Kidney (tissue), 14 donors: ENCODE data around the gene SNAP23. TPM values are rescaled to one million over a fixed set of nuclear protein-coding genes. Genes with fewer than 3 reads are reported as not detected.

Experiments used
- DNase-seq, 5 donors: peaks; one replicate each; pipeline ENCODE4 v3.0.0-alpha.2; 2013 to 2020
- FAIRE-seq: peaks from 2 replicates; lab custom pipeline; 2012; peaks lifted over from hg19 to GRCh38; lab: Jason Lieb, UNC
- H3K27ac ChIP-seq, 2 donors: one replicate each; pipeline ENCODE4 v1.7.0; 2013; ENCODE audit warnings: low read depth in 2 of 2, low read length in 2 of 2, inconsistent platforms in 1 of 2
- H3K27me3 ChIP-seq: one replicate; pipeline ENCODE4 v1.7.1; 2013; ENCODE audit warnings: low read length, inconsistent platforms; ENCODE audit not compliant: control insufficient read depth, insufficient read depth
- H3K36me3 ChIP-seq, 3 donors: one replicate each; pipeline versions ENCODE4 v1.7.0 to v1.7.1; 2013; ENCODE audit warnings: low read length in 3 of 3, control low read depth in 1 of 3, inconsistent platforms in 1 of 3; ENCODE audit not compliant: insufficient read depth in 3 of 3, control insufficient read depth in 2 of 3
- H3K4me1 ChIP-seq, 3 donors: one replicate each; pipeline versions ENCODE4 v1.7.0 to v1.7.1; 2013; ENCODE audit warnings: low read length in 3 of 3, inconsistent platforms in 1 of 3, low read depth in 1 of 3; ENCODE audit not compliant: control insufficient read depth in 2 of 3, insufficient read depth in 2 of 3
- H3K4me3 ChIP-seq, 3 donors: one replicate each; pipeline versions ENCODE4 v1.7.0 to v1.8.1; 2013; ENCODE audit warnings: low read length in 3 of 3, control low read depth in 1 of 3, inconsistent platforms in 1 of 3
- H3K9ac ChIP-seq, 3 donors: one replicate each; pipeline versions ENCODE4 v1.7.0 to v1.7.1; 2013; ENCODE audit warnings: low read length in 3 of 3, control low read depth in 1 of 3, inconsistent platforms in 1 of 3
- H3K9me3 ChIP-seq, 3 donors: one replicate each; pipeline versions ENCODE4 v1.7.0 to v1.7.1; 2013; ENCODE audit warnings: low read length in 3 of 3, control low read depth in 1 of 3, inconsistent platforms in 1 of 3; ENCODE audit not compliant: control insufficient read depth in 2 of 3, insufficient read depth in 1 of 3
- intact Hi-C: fragments of 100-400 bp; cut with DNase I; formaldehyde crosslinking; loops from one replicate; pipeline ENCODE4 v1.11.1; 2022
- polyA plus RNA-seq: library from polyadenylated mRNA; stranded (reverse); fragments of 350-450 nt; fragmentation: Illumina TruSeq; extraction: RNeasy Lipid Tissue Mini Kit (QIAGEN cat#74804); gene quantifications from one replicate; pipeline ENCODE4 v1.2.3, GENCODE V29; 2014; ENCODE audit warnings: low read depth, low replicate concordance; ENCODE audit not compliant: insufficient read depth
- total RNA-seq: library from RNA; stranded (reverse); fragmentation: NEBNext Ultra II Directional; extraction: Animal tissue kit (Norgen Biotek cat#: 25700); gene quantifications from one replicate; pipeline ENCODE4 v1.2.1, GENCODE V29; 2021
- TF ChIP-seq, protein P1 (sequence below): IDR thresholded peaks from 3 replicates; pipeline ENCODE4 v1.5.1; 2012; ENCODE audit warnings: mild to moderate bottlenecking, moderate library complexity, borderline replicate concordance; ENCODE audit not compliant: insufficient read depth; ENCODE audit errors: extremely low read depth
- donor health status: control.
- donor health status: control.
- donor health status: control.
- donor health status: control.
- donor health status: control.
- donor health status: DM: yes; HTN: yes; CAD: no.
- donor health status: Normal renal cell carcinoma (clear cell type).

Gene SNAP23
- total and polyA plus RNA-seq, 2 donors from 2014 or later: 34.1 to 55.0 TPM

GRCh38 chr15:42456531-42456930, 38.9 kb upstream of the SNAP23 start:
- Histone ChIP-seq H3K27ac (no peak overlapping the region), H3K9me3 (no peaks in the 10 kb centered on the region), H3K4me3 (peak overlapping the region in 2 of 3 donors; percentile 49 to 60), H3K27me3 (no peaks in the 10 kb centered on the region), H3K9ac (peak overlapping the region in 1 of 3 donors; percentile 52), H3K4me1 (peaks cover 8 to 12% (median 8%) of the 10 kb centered on the region in 3 donors), H3K36me3 (peaks cover under 1 to 3% (median under 1%) of the 10 kb centered on the region in 3 donors)
- TF ChIP-seq, protein P1, sequence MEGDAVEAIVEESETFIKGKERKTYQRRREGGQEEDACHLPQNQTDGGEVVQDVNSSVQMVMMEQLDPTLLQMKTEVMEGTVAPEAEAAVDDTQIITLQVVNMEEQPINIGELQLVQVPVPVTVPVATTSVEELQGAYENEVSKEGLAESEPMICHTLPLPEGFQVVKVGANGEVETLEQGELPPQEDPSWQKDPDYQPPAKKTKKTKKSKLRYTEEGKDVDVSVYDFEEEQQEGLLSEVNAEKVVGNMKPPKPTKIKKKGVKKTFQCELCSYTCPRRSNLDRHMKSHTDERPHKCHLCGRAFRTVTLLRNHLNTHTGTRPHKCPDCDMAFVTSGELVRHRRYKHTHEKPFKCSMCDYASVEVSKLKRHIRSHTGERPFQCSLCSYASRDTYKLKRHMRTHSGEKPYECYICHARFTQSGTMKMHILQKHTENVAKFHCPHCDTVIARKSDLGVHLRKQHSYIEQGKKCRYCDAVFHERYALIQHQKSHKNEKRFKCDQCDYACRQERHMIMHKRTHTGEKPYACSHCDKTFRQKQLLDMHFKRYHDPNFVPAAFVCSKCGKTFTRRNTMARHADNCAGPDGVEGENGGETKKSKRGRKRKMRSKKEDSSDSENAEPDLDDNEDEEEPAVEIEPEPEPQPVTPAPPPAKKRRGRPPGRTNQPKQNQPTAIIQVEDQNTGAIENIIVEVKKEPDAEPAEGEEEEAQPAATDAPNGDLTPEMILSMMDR: no peak
- intact Hi-C loops: no loop called here
- FAIRE-seq (no peak), DNase-seq (no peak)

DNA sequence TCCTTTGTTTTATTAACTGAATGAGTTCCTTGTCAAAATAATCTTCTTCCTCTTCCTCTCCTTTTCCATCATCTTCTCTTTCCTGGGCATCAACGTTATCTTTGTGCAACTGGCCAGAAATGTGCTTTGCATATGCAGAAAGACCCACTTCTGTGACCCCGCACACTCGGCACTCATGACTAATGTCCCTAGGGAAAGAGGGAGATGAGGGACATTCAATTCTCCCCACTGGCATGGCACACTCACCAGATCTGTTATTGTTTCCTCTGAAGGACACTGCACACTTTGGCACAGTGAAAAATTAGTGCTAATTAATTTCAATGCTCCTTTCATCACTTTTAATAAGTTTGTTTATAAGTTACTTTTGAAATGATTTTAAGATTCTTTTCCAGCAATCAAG, 38.5 kb upstream of the SNAP23 start:
- DNase-seq: peak in 1 of 5 donors; percentile 22
- Histone ChIP-seq H3K9me3 (no peaks in the 10 kb centered on the region), H3K36me3 (no peaks in the 10 kb centered on the region), H3K27me3 (no peaks in the 10 kb centered on the region), H3K4me1 (peaks cover 8 to 12% (median 8%) of the 10 kb centered on the region in 3 donors), H3K27ac (peak overlapping the region; percentile 84 to 89), H3K9ac (peak overlapping the region in 2 of 3 donors; percentile 52 to 59), H3K4me3 (peak overlapping the region in 2 of 3 donors; percentile 49 to 60)
- no peak for FAIRE-seq
- TF ChIP-seq, protein P1: no peak
- intact Hi-C loops: no loop called here

DNA sequence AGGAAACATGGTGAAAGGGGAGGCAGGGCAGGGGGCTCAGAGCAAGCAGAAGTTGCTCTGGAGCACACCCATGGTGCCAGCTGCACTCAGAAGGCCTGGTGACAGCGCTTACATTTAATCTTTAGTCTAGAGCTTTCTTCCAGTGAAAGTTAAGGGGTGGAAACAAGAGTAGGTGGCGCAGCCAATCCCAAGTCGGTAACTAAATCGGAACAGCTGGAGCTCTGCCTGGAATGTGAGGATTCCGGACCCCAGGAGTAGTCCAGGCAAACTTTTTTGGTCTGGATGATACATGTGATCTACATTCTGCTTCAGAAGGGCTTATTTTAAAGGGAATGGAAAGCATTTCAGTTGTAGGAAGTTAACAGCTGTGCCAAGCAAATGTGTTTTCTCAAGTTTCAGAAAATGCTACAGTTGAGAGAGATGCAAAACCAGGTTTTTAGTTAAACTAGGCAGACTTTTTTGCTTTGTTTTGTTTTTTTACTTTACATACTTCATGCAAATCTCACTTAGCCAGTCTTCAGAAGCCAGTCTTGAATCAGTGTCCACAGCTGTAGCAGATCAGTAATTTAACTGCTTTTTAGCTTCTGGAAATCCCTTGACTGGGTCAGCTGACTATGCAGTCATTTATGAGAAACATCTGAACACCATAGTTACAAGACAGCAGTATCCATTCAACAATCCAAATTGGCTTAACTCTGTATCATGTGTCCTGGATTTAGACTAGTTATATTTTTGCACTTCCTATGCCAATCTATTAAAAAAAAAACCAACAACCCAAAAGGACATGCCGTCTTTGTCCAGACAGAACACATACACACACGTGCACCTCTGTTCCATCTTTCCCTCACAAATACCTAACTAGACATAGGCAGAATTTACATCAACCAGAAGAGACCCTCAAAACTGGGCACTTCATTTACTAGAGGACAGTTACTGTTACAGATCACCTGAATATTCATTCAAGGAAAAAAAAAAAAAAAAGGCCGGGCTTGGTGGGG, 37.7 kb upstream of the SNAP23 start:
- Histone ChIP-seq H3K27ac (peak overlapping the region; percentile 84 to 89), H3K9ac (peak overlapping the region in 2 of 3 donors; percentile 52 to 59), H3K4me1 (peaks cover 8 to 12% (median 8%) of the 10 kb centered on the region in 3 donors), H3K27me3 (no peaks in the 10 kb centered on the region), H3K36me3 (no peaks in the 10 kb centered on the region), H3K4me3 (peak overlapping the region; percentile 43 to 60 (median 49)), H3K9me3 (no peaks in the 10 kb centered on the region)
- FAIRE-seq (peak; percentile 23), DNase-seq (peak; percentile 61 to 97 (median 81))
- intact Hi-C loops: no loop called here
- TF ChIP-seq, protein P1: no peak
